ENCODE data around the gene CHGA.

GRCh38 chr14:92892589-92892988, 30.4 kb upstream of the CHGA start:
- TF ChIP-seq, protein P1, sequence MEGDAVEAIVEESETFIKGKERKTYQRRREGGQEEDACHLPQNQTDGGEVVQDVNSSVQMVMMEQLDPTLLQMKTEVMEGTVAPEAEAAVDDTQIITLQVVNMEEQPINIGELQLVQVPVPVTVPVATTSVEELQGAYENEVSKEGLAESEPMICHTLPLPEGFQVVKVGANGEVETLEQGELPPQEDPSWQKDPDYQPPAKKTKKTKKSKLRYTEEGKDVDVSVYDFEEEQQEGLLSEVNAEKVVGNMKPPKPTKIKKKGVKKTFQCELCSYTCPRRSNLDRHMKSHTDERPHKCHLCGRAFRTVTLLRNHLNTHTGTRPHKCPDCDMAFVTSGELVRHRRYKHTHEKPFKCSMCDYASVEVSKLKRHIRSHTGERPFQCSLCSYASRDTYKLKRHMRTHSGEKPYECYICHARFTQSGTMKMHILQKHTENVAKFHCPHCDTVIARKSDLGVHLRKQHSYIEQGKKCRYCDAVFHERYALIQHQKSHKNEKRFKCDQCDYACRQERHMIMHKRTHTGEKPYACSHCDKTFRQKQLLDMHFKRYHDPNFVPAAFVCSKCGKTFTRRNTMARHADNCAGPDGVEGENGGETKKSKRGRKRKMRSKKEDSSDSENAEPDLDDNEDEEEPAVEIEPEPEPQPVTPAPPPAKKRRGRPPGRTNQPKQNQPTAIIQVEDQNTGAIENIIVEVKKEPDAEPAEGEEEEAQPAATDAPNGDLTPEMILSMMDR (IDR thresholded peaks at IDR 0.05), result no peak
- no peak for TF ChIP-seq CEBPB (IDR thresholded peaks at IDR 0.05)
- no peak for TF ChIP-seq HDAC2 (IDR thresholded peaks at IDR 0.05)
